CD4-positive, alpha-beta T cell (primary cell): Measurements from ENCODE around the gene ADNP2. TPM values are rescaled to one million over a fixed set of nuclear protein-coding genes. Genes with fewer than 3 reads are reported as not detected.

ENCODE experiments used
- ATAC-seq: fragments of 200-7000 bp; cut with Tn5 transposase; one replicate; pipeline ENCODE4 v1.10.0; 2022; ENCODE audit warnings: mild to moderate bottlenecking; ENCODE audit not compliant: poor library complexity
- CTCF ChIA-PET: fragments of 350-600 bp; sonication (Branson Sonifier 250); formaldehyde crosslinking; loops from one replicate; lab custom pipeline; 2021; ENCODE audit warnings: antibody characterized with exemption, inconsistent platforms; lab: Charles Lee
- POLR2A ChIA-PET: fragments of 350-600 bp; sonication (Branson Sonifier 250); formaldehyde crosslinking; loops from one replicate; lab custom pipeline; 2021; ENCODE audit warnings: antibody characterized with exemption, inconsistent platforms; lab: Charles Lee
- DNase-seq, 14 experiments: peaks; one replicate each; pipeline ENCODE4 v3.0.0-alpha.2; 2013 to 2020; ENCODE audit warnings: mixed read lengths in 2 of 14
- H3K27ac ChIP-seq, 2 donors: one replicate each; pipeline versions ENCODE4 v1.5.1 to v1.7.0; 2013; ENCODE audit warnings: low read length in 2 of 2, low read depth in 1 of 2, mild to moderate bottlenecking in 1 of 2
- H3K27me3 ChIP-seq, 2 experiments: 1 replicate in 1 of 2; 2 replicates in 1 of 2; pipeline versions ENCODE4 v1.6.1 to v1.7.0; 2013; ENCODE audit warnings: low read length in 2 of 2, control low read depth in 1 of 2, mild to moderate bottlenecking in 1 of 2, moderate library complexity in 1 of 2; ENCODE audit not compliant: insufficient read depth in 2 of 2, control insufficient read depth in 1 of 2
- H3K36me3 ChIP-seq: one replicate; pipeline ENCODE4 v1.6.1; 2013; ENCODE audit warnings: low read length, control low read depth; ENCODE audit not compliant: insufficient read depth
- H3K4me1 ChIP-seq: one replicate; pipeline ENCODE4 v1.6.1; 2013; ENCODE audit warnings: low read length, control low read depth; ENCODE audit not compliant: insufficient read depth
- H3K4me3 ChIP-seq: one replicate; pipeline ENCODE4 v1.5.1; 2013; ENCODE audit warnings: mild to moderate bottlenecking, low read length, moderate library complexity
- H3K9me3 ChIP-seq, 2 experiments: 1 replicate in 1 of 2; 2 replicates in 1 of 2; pipeline versions ENCODE4 v1.6.1 to v1.7.0; 2013; ENCODE audit warnings: low read length in 2 of 2, mild to moderate bottlenecking in 2 of 2, control low read depth in 1 of 2, moderate library complexity in 1 of 2; ENCODE audit not compliant: control insufficient read depth in 1 of 2, insufficient read depth in 1 of 2
- H3K27ac Mint-ChIP-seq: one replicate; pipeline ENCODE4 v1.8.0; 2020; ENCODE audit warnings: mixed read lengths
- H3K27me3 Mint-ChIP-seq: one replicate; pipeline ENCODE4 v1.8.0; 2021; ENCODE audit warnings: mixed read lengths
- H3K36me3 Mint-ChIP-seq: one replicate; pipeline ENCODE4 v1.8.0; 2021; ENCODE audit warnings: low read depth, mixed read lengths
- H3K4me1 Mint-ChIP-seq: one replicate; pipeline ENCODE4 v1.8.0; 2021; ENCODE audit warnings: low read depth, mixed read lengths
- H3K4me3 Mint-ChIP-seq: one replicate; pipeline ENCODE4 v1.8.0; 2020; ENCODE audit warnings: mild to moderate bottlenecking, mixed read lengths
- H3K9me3 Mint-ChIP-seq: one replicate; pipeline ENCODE4 v1.8.0; 2020; ENCODE audit warnings: mixed read lengths
- CTCF ChIP-seq: fragments of 200-600 bp; IDR thresholded peaks from one replicate; pipeline ENCODE4 v1.8.0; 2022; ENCODE audit warnings: antibody characterized with exemption, mild to moderate bottlenecking
- intact Hi-C, 2 experiments: fragments of 100-400 bp; cut with DNase I in 1 of 2; cut with micrococcal nuclease in 1 of 2; formaldehyde crosslinking; loops; one replicate each; pipeline versions ENCODE4 v1.15.1 to v1.9.0; 2023 to 2025; cut with DNase I, micrococcal nuclease
- total RNA-seq, 174 experiments: library from RNA in 2 of 174; stranded (reverse) in 2 of 174; gene quantifications; one replicate each; pipeline ENCODE4 v1.2.3 and lab custom pipeline; 2021 to 2026

ADNP2 gene
- total RNA-seq, 2 experiments from 2014 or later: 61.0 to 61.5 TPM

GRCh38 chr18:80181642-80182461 is 72.8 kb downstream of the ADNP2 start:
- Mint-ChIP-seq H3K4me3 (no peak overlapping the region), H3K36me3 (no peaks in the 10 kb centered on the region), H3K27ac (no peak overlapping the region), H3K9me3 (no peaks in the 10 kb centered on the region), H3K4me1 (no peaks in the 10 kb centered on the region), H3K27me3 (peaks cover 16% of the 10 kb centered on the region)
- intact Hi-C loops: no loop called here
- ChIA-PET CTCF (no interaction called here), POLR2A (no interaction called here)
- TF ChIP-seq CTCF: no peak
- H3K27me3 ChIP-seq: no peaks in the 10 kb centered on the region
- no peaks in the 10 kb centered on the region for H3K4me1 ChIP-seq
- DNase-seq: no peak
- no peak for ATAC-seq
- no peaks in the 10 kb centered on the region for H3K36me3 ChIP-seq
- no peak overlapping the region for H3K4me3 ChIP-seq
- H3K9me3 ChIP-seq: peaks cover 0 to 6% of the 10 kb centered on the region in 2 experiments
- no peak overlapping the region for H3K27ac ChIP-seq

- ChIA-PET CTCF (no interaction called here), POLR2A (no interaction called here)
- H3K4me1 ChIP-seq: no peaks in the 10 kb centered on the region
- intact Hi-C loops: no loop called here
- H3K27ac Mint-ChIP-seq: no peak overlapping the region
- H3K4me3 Mint-ChIP-seq: no peak overlapping the region
- H3K9me3 Mint-ChIP-seq: no peaks in the 10 kb centered on the region
- no peaks in the 10 kb centered on the region for H3K36me3 ChIP-seq
- no peaks in the 10 kb centered on the region for H3K27me3 ChIP-seq
- no peak overlapping the region for H3K27ac ChIP-seq
- H3K4me3 ChIP-seq: no peak overlapping the region
- H3K9me3 ChIP-seq: peaks cover 0 to 6% of the 10 kb centered on the region in 2 experiments
- no peak for DNase-seq
- H3K27me3 Mint-ChIP-seq: peaks cover 10% of the 10 kb centered on the region
- no peak for TF ChIP-seq CTCF
- H3K36me3 Mint-ChIP-seq: no peaks in the 10 kb centered on the region
- ATAC-seq: no peak
- H3K4me1 Mint-ChIP-seq: no peaks in the 10 kb centered on the region
Measured at GRCh38 chr18:80182855-80183254, 73.8 kb downstream of the ADNP2 start.

GRCh38 chr18:80183273-80184050 is 74.4 kb downstream of the ADNP2 start:
- Histone ChIP-seq H3K4me3 (no peak overlapping the region), H3K27ac (no peak overlapping the region), H3K27me3 (no peaks in the 10 kb centered on the region), H3K36me3 (no peaks in the 10 kb centered on the region), H3K4me1 (no peaks in the 10 kb centered on the region), H3K9me3 (peaks cover 0 to 6% of the 10 kb centered on the region in 2 experiments)
- no peaks in the 10 kb centered on the region for H3K4me1 Mint-ChIP-seq
- POLR2A ChIA-PET: no interaction called here
- CTCF ChIA-PET: no interaction called here
- ATAC-seq: no peak
- no peak overlapping the region for H3K27ac Mint-ChIP-seq
- no peaks in the 10 kb centered on the region for H3K36me3 Mint-ChIP-seq
- no peaks in the 10 kb centered on the region for H3K9me3 Mint-ChIP-seq
- intact Hi-C loops: no loop called here
- no peak overlapping the region for H3K4me3 Mint-ChIP-seq
- no peak for DNase-seq
- H3K27me3 Mint-ChIP-seq: peaks cover 7% of the 10 kb centered on the region
- TF ChIP-seq CTCF: no peak
